Activated B cell treated with CpG ODN at 0.5 μM for 24 hours (primary cell): ENCODE data around the gene UACA. TPM values are rescaled to one million over a fixed set of nuclear protein-coding genes. Genes with fewer than 3 reads are reported as not detected.

Experiments
- ATAC-seq: fragments of 200-7000 bp; cut with Tn5 transposase; one replicate; pipeline ENCODE4 v1.10.0; 2021; ENCODE audit warnings: low read depth, mild to moderate bottlenecking, moderate library complexity
- CTCF ChIA-PET: fragments of 350-600 bp; sonication (Branson Sonifier 250); formaldehyde crosslinking; loops from one replicate; lab custom pipeline; 2021; ENCODE audit warnings: antibody characterized with exemption; lab: Charles Lee
- POLR2A ChIA-PET: fragments of 350-600 bp; sonication (Branson Sonifier 250); formaldehyde crosslinking; loops from one replicate; lab custom pipeline; 2021; ENCODE audit warnings: antibody characterized with exemption; lab: Charles Lee
- DNase-seq: peaks from one replicate; pipeline ENCODE4 v3.0.0; 2022
- H3K27ac Mint-ChIP-seq: one replicate; pipeline ENCODE4 v1.8.0; 2020; ENCODE audit warnings: mixed read lengths
- H3K27me3 Mint-ChIP-seq: one replicate; pipeline ENCODE4 v1.8.0; 2021; ENCODE audit warnings: mixed read lengths
- H3K36me3 Mint-ChIP-seq: one replicate; pipeline ENCODE4 v1.8.0; 2021; ENCODE audit warnings: low read depth, mixed read lengths
- H3K4me1 Mint-ChIP-seq: one replicate; pipeline ENCODE4 v1.8.0; 2021; ENCODE audit warnings: mixed read lengths
- H3K4me3 Mint-ChIP-seq: one replicate; pipeline ENCODE4 v1.8.0; 2020; ENCODE audit warnings: mild to moderate bottlenecking, mixed read lengths
- H3K9me3 Mint-ChIP-seq: one replicate; pipeline ENCODE4 v1.8.0; 2020; ENCODE audit warnings: mixed read lengths
- CTCF ChIP-seq: fragments of 200-600 bp; IDR thresholded peaks from one replicate; pipeline ENCODE4 v1.8.0; 2022; ENCODE audit warnings: antibody characterized with exemption, mild to moderate bottlenecking
- intact Hi-C: fragments of 100-400 bp; cut with micrococcal nuclease; formaldehyde crosslinking; loops from one replicate; pipeline ENCODE4 v1.15.1; 2024
- total RNA-seq: library from RNA; stranded (reverse); gene quantifications from 2 replicates; pipeline ENCODE4 v1.2.3, GENCODE V29; 2022

Gene UACA
- total RNA-seq, 1 donor from 2014 or later = 1.00 TPM

DNA sequence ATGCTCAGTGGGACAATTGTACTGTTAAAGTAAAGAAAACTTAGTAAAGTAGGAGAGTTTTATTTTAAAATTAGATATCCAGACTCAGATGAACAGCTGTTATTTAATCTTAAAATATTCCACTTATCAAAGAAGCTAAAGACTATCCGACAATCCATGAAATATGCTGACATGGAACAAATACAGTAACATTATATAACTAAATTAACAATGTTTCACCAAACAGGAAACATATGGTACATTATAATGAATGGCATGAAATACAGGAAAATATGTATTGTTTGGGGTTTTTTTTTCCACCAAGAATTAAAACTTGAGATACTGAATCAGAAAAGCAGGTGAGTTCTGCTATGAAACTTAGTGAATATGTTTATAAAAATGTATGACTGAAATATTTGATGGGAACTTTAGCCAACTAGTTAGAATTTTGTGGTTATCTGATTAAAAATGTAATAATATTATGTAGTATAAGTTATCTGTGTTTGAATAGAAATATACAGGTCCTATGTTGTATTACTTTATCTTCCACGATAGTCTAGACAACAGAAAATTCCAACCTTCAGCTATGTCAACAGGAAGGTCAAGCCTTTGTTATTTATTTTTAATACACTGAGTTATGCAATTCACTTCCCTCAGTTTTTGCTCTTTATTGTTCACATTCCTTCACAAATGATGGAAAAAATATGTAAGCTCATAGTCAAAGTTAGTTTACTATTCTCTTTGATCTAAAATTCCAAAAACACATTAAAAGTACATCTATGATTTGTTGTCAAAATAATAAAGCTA, 72.7 kb downstream of the UACA start:
- H3K4me3 Mint-ChIP-seq = no peak overlapping the region
- CTCF ChIA-PET = no interaction called here
- no peak for TF ChIP-seq CTCF
- H3K4me1 Mint-ChIP-seq = no peaks in the 10 kb centered on the region
- ATAC-seq (no peak), DNase-seq (no peak)
- no peaks in the 10 kb centered on the region for H3K9me3 Mint-ChIP-seq
- no peaks in the 10 kb centered on the region for H3K36me3 Mint-ChIP-seq
- peaks cover 14% of the 10 kb centered on the region for H3K27me3 Mint-ChIP-seq
- intact Hi-C loops = no loop called here
- POLR2A ChIA-PET = no interaction called here
- H3K27ac Mint-ChIP-seq = no peak overlapping the region

DNA sequence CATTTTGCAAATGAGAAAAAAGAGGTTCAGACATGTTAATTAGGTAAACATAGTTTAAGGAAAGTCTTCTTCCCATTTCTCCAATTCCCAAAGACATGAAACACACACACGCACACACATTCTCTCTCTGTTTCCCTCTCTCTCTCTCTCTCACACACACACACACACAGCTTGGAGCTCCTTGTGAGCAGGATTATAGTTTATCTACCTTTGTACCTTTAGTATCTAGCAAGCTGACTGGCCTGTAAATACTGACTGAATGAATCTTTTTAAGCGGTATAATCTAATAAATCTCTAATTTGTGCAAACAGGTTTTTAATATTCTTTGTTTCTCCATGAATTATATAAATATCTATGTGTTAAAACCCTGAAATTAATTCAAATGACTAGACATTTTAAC, 73.3 kb downstream of the UACA start:
- no peak for DNase-seq
- Mint-ChIP-seq H3K4me3 (no peak overlapping the region), H3K9me3 (no peaks in the 10 kb centered on the region), H3K4me1 (no peaks in the 10 kb centered on the region), H3K36me3 (no peaks in the 10 kb centered on the region), H3K27me3 (peaks cover 14% of the 10 kb centered on the region), H3K27ac (no peak overlapping the region)
- CTCF ChIA-PET = no interaction called here
- ATAC-seq = no peak
- POLR2A ChIA-PET = no interaction called here
- no peak for TF ChIP-seq CTCF
- intact Hi-C loops = no loop called here

- no peak for DNase-seq
- intact Hi-C loops = no loop called here
- H3K4me3 Mint-ChIP-seq = no peak overlapping the region
- no peaks in the 10 kb centered on the region for H3K9me3 Mint-ChIP-seq
- POLR2A ChIA-PET = no interaction called here
- no peak for ATAC-seq
- H3K36me3 Mint-ChIP-seq = no peaks in the 10 kb centered on the region
- CTCF ChIA-PET = interaction anchor here (1.3 kb wide), 1 partner anchor 124 kb away, joined by 3 read pairs; no protein-coding TSS in a partner anchor
- TF ChIP-seq CTCF = no peak
- peaks cover 6% of the 10 kb centered on the region for H3K27me3 Mint-ChIP-seq
- H3K4me1 Mint-ChIP-seq = no peaks in the 10 kb centered on the region
- H3K27ac Mint-ChIP-seq = no peak overlapping the region
Observed at GRCh38 chr15:70687482-70687881, 75.9 kb downstream of the UACA start.

GRCh38 chr15:70680817-70681216, 82.5 kb downstream of the UACA start:
- POLR2A ChIA-PET = no interaction called here
- intact Hi-C loops = no loop called here
- H3K27ac Mint-ChIP-seq = no peak overlapping the region
- CTCF ChIA-PET = interaction anchor here (1.4 kb wide), 1 partner anchor 14 kb away, joined by 5 read pairs; no protein-coding TSS in a partner anchor
- H3K4me3 Mint-ChIP-seq = no peak overlapping the region
- ATAC-seq = no peak
- no peaks in the 10 kb centered on the region for H3K36me3 Mint-ChIP-seq
- H3K9me3 Mint-ChIP-seq = no peaks in the 10 kb centered on the region
- no peak for TF ChIP-seq CTCF
- DNase-seq = no peak
- no peaks in the 10 kb centered on the region for H3K4me1 Mint-ChIP-seq
- peaks cover 7% of the 10 kb centered on the region for H3K27me3 Mint-ChIP-seq

GRCh38 chr15:70679919-70680231, 83.5 kb downstream of the UACA start:
- Mint-ChIP-seq H3K27ac (no peak overlapping the region), H3K9me3 (no peaks in the 10 kb centered on the region), H3K4me3 (no peak overlapping the region), H3K36me3 (no peaks in the 10 kb centered on the region), H3K27me3 (peaks cover 9% of the 10 kb centered on the region), H3K4me1 (no peaks in the 10 kb centered on the region)
- ATAC-seq (no peak), DNase-seq (no peak)
- POLR2A ChIA-PET = interaction anchor here (0.6 kb wide), 1 partner anchor 1165 kb away, joined by 3 read pairs; no protein-coding TSS in a partner anchor
- intact Hi-C loops = loop anchor here (1.0 to 10.0 kb wide), 2 partner anchors 45 to 132 kb away; no protein-coding TSS in a partner anchor
- no peak for TF ChIP-seq CTCF
- CTCF ChIA-PET = interaction anchor here (1.4 to 3.3 kb wide), 3 partner anchors 15 to 132 kb away, joined by 3 to 20 read pairs (median 5); no protein-coding TSS in a partner anchor
